Ramos (cell line): ENCODE data around the gene SH3RF3.

Experiments
- in situ Hi-C: fragments of 300-500 bp; cut with MboI; formaldehyde crosslinking; loops from one replicate; pipeline ENCODE4 v1.14.3; 2022; ENCODE audit warnings: low sequenced_read_pairs; ENCODE audit not compliant: unreplicated experiment

Gene SH3RF3

GRCh38 chr2:109341355-109342255 lies 212.6 kb downstream of the SH3RF3 start:
- in situ Hi-C loops: no loop called here

- in situ Hi-C loops: no loop called here
These were observed 213.3 kb downstream of the SH3RF3 start for GRCh38 chr2:109342256-109342850.

- in situ Hi-C loops: no loop called here
These were observed 213.9 kb downstream of the SH3RF3 start for GRCh38 chr2:109342930-109343329.

GRCh38 chr2:109343460-109343859 lies 214.5 kb downstream of the SH3RF3 start:
- in situ Hi-C loops: no loop called here

GRCh38 chr2:109344270-109344805 lies 215.3 kb downstream of the SH3RF3 start:
- in situ Hi-C loops: no loop called here

GRCh38 chr2:109345091-109345490 lies 216.1 kb downstream of the SH3RF3 start:
- in situ Hi-C loops: no loop called here

GRCh38 chr2:109345653-109346480 lies 216.9 kb downstream of the SH3RF3 start:
- in situ Hi-C loops: no loop called here

- in situ Hi-C loops: no loop called here
These were observed 217.7 kb downstream of the SH3RF3 start for GRCh38 chr2:109346601-109347228.

GRCh38 chr2:109347626-109348025 lies 218.6 kb downstream of the SH3RF3 start:
- in situ Hi-C loops: no loop called here

- in situ Hi-C loops: no loop called here
These were observed 219.2 kb downstream of the SH3RF3 start for GRCh38 chr2:109348190-109348589.

GRCh38 chr2:109348671-109349502 lies 219.9 kb downstream of the SH3RF3 start:
- in situ Hi-C loops: no loop called here

GRCh38 chr2:109349503-109350465 lies 220.8 kb downstream of the SH3RF3 start:
- in situ Hi-C loops: no loop called here

- in situ Hi-C loops: no loop called here
These were observed 221.5 kb downstream of the SH3RF3 start for GRCh38 chr2:109350526-109350925.

- in situ Hi-C loops: no loop called here
These were observed 222.3 kb downstream of the SH3RF3 start for GRCh38 chr2:109351164-109351756.

GRCh38 chr2:109352056-109352897 lies 223.3 kb downstream of the SH3RF3 start:
- in situ Hi-C loops: no loop called here

GRCh38 chr2:109352898-109353689 lies 224.1 kb downstream of the SH3RF3 start:
- in situ Hi-C loops: no loop called here
